ENCODE data around the gene ACADVL.

Gene ACADVL

DNA sequence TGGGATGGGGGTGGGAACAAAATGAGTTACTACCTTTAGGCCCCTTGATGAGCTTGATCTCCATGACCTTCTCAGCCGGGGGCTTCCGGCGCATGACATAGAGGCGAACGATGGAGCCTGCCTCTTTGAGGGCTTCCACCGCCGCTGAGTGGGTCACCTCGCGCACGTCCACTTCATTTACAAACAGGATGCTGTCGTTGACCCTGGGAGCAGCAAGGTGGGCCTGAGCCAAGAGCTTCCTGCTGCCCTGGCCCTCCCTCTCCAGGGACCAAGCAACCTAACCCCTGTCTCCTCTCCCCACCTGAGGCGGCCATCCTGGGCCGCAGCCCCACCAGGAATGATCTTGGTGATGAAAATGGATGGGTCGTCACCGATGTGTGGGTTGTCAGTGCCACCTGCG is 16.3 kb upstream of the ACADVL start:
- Histone ChIP-seq H3K27me3 (ENCODE audit: control insufficient read depth, low read length) (no peaks in the 10 kb centered on the region), H3K79me2 (ENCODE audit: control insufficient read depth, low read length) (no peaks in the 10 kb centered on the region), H3K9me3 (ENCODE audit: control insufficient read depth, insufficient read depth, low read length) (no peaks in the 10 kb centered on the region), H3K27ac (ENCODE audit: low read depth, low read length) (no peak overlapping the region), H3K9me2 (replicated peaks; ENCODE audit: control insufficient read depth, low read length) (no peaks in the 10 kb centered on the region), H4K20me1 (ENCODE audit: control insufficient read depth, insufficient read depth, low read depth, low read length) (no peaks in the 10 kb centered on the region), H3K36me3 (ENCODE audit: control insufficient read depth, low read length) (peaks cover 16% of the 10 kb centered on the region), H3F3A (ENCODE audit: control insufficient read depth, insufficient read depth) (no peaks in the 10 kb centered on the region), H3K4me1 (ENCODE audit: control insufficient read depth, low read length) (peaks cover 21% of the 10 kb centered on the region), H3K4me2 (ENCODE audit: low read length) (no peak overlapping the region), H3K4me3 (ENCODE audit: low read length) (no peak overlapping the region)
- TF ChIP-seq EZH2phosphoT487 (IDR thresholded peaks at IDR 0.05; ENCODE audit: borderline replicate concordance, low read length): no peak
- TF ChIP-seq, protein P1, sequence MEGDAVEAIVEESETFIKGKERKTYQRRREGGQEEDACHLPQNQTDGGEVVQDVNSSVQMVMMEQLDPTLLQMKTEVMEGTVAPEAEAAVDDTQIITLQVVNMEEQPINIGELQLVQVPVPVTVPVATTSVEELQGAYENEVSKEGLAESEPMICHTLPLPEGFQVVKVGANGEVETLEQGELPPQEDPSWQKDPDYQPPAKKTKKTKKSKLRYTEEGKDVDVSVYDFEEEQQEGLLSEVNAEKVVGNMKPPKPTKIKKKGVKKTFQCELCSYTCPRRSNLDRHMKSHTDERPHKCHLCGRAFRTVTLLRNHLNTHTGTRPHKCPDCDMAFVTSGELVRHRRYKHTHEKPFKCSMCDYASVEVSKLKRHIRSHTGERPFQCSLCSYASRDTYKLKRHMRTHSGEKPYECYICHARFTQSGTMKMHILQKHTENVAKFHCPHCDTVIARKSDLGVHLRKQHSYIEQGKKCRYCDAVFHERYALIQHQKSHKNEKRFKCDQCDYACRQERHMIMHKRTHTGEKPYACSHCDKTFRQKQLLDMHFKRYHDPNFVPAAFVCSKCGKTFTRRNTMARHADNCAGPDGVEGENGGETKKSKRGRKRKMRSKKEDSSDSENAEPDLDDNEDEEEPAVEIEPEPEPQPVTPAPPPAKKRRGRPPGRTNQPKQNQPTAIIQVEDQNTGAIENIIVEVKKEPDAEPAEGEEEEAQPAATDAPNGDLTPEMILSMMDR (IDR thresholded peaks at IDR 0.05; ENCODE audit: low read depth, low read length, poor library complexity, severe bottlenecking): no peak

DNA sequence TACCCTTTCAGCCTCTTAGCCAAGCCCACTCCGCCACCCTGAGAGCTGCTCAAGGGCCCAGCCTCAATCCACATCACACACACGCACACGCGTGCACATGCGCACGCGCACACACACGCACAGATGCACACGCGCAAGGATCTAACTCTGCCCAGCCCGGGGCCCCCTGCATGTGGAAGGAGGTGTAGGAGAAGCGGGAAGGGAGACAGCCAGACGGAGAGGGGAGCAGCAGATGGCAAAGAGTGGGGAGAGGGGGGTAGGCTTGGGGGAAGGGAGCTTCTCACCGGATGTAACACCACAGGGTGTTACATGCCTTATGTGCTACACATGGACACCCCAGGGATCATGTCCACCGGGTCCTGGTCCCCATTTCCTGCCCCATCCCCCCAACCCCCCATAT is 15.4 kb upstream of the ACADVL start:
- H3K4me3 ChIP-seq (ENCODE audit: low read length): peak overlapping the region; percentile 82
- H3K9me3 ChIP-seq (ENCODE audit: control insufficient read depth, insufficient read depth, low read length): no peaks in the 10 kb centered on the region
- H3K79me2 ChIP-seq (ENCODE audit: control insufficient read depth, low read length): 0 out of 2 replicates have a peak, but pooled peaks cover 2% of the 10 kb centered on the region
- no peaks in the 10 kb centered on the region for H4K20me1 ChIP-seq (ENCODE audit: control insufficient read depth, insufficient read depth, low read depth, low read length)
- peak overlapping the region; percentile 91 for H3K4me2 ChIP-seq (ENCODE audit: low read length)
- TF ChIP-seq, protein P1 (IDR thresholded peaks at IDR 0.05; ENCODE audit: low read depth, low read length, poor library complexity, severe bottlenecking): no peak
- no peak for TF ChIP-seq EZH2phosphoT487 (IDR thresholded peaks at IDR 0.05; ENCODE audit: borderline replicate concordance, low read length)
- no peaks in the 10 kb centered on the region for H3F3A ChIP-seq (ENCODE audit: control insufficient read depth, insufficient read depth)
- H3K27me3 ChIP-seq (ENCODE audit: control insufficient read depth, low read length): no peaks in the 10 kb centered on the region
- peaks cover 16% of the 10 kb centered on the region for H3K36me3 ChIP-seq (ENCODE audit: control insufficient read depth, low read length)
- H3K9me2 ChIP-seq (replicated peaks; ENCODE audit: control insufficient read depth, low read length): no peaks in the 10 kb centered on the region
- peaks cover 21% of the 10 kb centered on the region for H3K4me1 ChIP-seq (ENCODE audit: control insufficient read depth, low read length)
- peak overlapping the region; percentile 69 for H3K27ac ChIP-seq (ENCODE audit: low read depth, low read length)

DNA sequence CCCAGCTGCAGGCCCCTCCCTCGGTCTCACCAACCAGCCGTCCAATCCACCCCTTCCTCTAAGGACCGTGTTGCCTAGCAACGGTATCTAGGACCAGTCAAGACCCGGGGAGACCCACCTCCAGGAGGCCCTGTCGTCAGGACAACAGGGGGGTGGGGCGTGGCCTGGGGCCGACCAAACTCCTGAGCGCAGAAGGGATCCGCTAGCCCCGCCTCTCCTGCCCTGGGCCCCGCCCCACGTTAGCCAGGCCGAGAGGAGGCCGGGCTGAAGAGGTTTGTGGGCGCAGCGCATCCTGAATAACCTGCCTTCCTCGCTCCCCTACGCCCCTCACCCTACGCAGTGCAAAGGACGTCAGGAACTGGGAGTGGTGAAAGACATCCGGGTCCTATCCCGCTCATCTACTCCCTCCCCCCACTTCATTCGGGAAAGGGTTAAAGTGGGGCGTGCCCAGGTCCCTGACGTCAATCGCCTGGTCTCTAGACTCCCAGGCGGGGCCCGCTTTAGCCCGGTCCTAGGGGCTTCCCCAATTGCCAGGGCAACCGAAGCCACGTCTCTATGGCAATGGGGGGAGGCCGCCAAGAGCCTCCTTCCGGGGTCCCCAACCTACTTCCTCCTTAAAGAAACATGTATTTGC is 14.8 kb upstream of the ACADVL start:
- no peaks in the 10 kb centered on the region for H3K9me2 ChIP-seq (replicated peaks; ENCODE audit: control insufficient read depth, low read length)
- peaks cover 21% of the 10 kb centered on the region for H3K4me1 ChIP-seq (ENCODE audit: control insufficient read depth, low read length)
- H3K27ac ChIP-seq (ENCODE audit: low read depth, low read length): peak overlapping the region; percentile 69
- H3K36me3 ChIP-seq (ENCODE audit: control insufficient read depth, low read length): peaks cover 16% of the 10 kb centered on the region
- no peaks in the 10 kb centered on the region for H3F3A ChIP-seq (ENCODE audit: control insufficient read depth, insufficient read depth)
- TF ChIP-seq, protein P1 (IDR thresholded peaks at IDR 0.05; ENCODE audit: low read depth, low read length, poor library complexity, severe bottlenecking): no peak
- no peak for TF ChIP-seq EZH2phosphoT487 (IDR thresholded peaks at IDR 0.05; ENCODE audit: borderline replicate concordance, low read length)
- peak overlapping the region; percentile 82 for H3K4me3 ChIP-seq (ENCODE audit: low read length)
- no peaks in the 10 kb centered on the region for H3K9me3 ChIP-seq (ENCODE audit: control insufficient read depth, insufficient read depth, low read length)
- H3K79me2 ChIP-seq (ENCODE audit: control insufficient read depth, low read length): 0 out of 2 replicates have a peak, but pooled peaks cover 2% of the 10 kb centered on the region
- H4K20me1 ChIP-seq (ENCODE audit: control insufficient read depth, insufficient read depth, low read depth, low read length): no peaks in the 10 kb centered on the region
- peak overlapping the region; percentile 91 for H3K4me2 ChIP-seq (ENCODE audit: low read length)
- no peaks in the 10 kb centered on the region for H3K27me3 ChIP-seq (ENCODE audit: control insufficient read depth, low read length)

Data from DOHH2 (cell line).